22Rv1 (cell line): ENCODE data around the gene CLIC3.

Experiments
- H3K27ac ChIP-seq: fragments of 450-650 bp; 2 replicates; pipeline ENCODE4 v1.5.1; 2017
- ZFX ChIP-seq: fragments of 450-650 bp; IDR thresholded peaks from 2 replicates; pipeline ENCODE4 v1.6.1; 2017; ENCODE audit warnings: antibody characterized with exemption, borderline replicate concordance
- TF ChIP-seq, protein P1 (sequence below): fragments of 450-650 bp; IDR thresholded peaks from 2 replicates; pipeline ENCODE4 v1.5.1; 2017; ENCODE audit warnings: mild to moderate bottlenecking

The CLIC3 gene

DNA sequence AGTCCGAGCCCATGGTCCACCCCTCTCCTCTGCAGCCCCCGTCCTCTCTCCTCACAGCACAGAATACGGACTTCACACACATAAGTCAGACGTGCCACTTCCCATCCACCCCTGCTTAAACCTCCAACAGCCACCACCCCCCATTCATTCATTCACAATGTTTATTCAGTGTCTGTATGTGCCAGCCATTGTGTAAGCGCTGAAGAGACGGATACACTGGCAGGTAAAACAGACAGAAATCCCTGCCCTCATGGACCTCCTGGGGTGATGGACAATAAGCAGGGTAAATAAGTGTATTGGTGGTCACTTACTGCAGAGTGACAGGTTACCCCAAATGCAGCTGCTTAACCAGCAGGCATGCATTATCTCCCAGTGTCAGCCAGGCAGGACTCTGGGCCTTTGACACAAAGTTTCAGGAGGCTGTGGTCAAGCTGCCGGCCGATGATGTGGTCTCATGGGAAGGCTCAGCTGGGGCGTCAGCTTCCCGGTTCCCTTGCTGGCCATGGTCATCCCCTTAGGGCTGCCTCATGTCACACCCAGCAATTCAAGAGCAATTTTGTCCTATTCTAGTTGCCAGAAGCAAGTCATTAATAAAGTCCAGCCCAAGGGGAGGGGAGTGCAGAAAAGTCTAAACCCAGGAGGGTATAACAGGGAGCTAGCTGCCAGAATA lies 6.0 kb downstream of the CLIC3 start:
- TF ChIP-seq ZFX = no peak
- TF ChIP-seq, protein P1, sequence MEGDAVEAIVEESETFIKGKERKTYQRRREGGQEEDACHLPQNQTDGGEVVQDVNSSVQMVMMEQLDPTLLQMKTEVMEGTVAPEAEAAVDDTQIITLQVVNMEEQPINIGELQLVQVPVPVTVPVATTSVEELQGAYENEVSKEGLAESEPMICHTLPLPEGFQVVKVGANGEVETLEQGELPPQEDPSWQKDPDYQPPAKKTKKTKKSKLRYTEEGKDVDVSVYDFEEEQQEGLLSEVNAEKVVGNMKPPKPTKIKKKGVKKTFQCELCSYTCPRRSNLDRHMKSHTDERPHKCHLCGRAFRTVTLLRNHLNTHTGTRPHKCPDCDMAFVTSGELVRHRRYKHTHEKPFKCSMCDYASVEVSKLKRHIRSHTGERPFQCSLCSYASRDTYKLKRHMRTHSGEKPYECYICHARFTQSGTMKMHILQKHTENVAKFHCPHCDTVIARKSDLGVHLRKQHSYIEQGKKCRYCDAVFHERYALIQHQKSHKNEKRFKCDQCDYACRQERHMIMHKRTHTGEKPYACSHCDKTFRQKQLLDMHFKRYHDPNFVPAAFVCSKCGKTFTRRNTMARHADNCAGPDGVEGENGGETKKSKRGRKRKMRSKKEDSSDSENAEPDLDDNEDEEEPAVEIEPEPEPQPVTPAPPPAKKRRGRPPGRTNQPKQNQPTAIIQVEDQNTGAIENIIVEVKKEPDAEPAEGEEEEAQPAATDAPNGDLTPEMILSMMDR = no peak
- 0 out of 2 replicates have a peak overlapping the region, but pooled peaks have one; percentile 90 for H3K27ac ChIP-seq

GRCh38 chr9:136988872-136989271 lies 7.5 kb downstream of the CLIC3 start:
- TF ChIP-seq, protein P1 = no peak
- no peak for TF ChIP-seq ZFX
- H3K27ac ChIP-seq = no peak overlapping the region

- H3K27ac ChIP-seq = no peak overlapping the region
- TF ChIP-seq, protein P1 = no peak
- TF ChIP-seq ZFX = no peak
Measured at GRCh38 chr9:136985853-136986252, 10.5 kb downstream of the CLIC3 start.

DNA sequence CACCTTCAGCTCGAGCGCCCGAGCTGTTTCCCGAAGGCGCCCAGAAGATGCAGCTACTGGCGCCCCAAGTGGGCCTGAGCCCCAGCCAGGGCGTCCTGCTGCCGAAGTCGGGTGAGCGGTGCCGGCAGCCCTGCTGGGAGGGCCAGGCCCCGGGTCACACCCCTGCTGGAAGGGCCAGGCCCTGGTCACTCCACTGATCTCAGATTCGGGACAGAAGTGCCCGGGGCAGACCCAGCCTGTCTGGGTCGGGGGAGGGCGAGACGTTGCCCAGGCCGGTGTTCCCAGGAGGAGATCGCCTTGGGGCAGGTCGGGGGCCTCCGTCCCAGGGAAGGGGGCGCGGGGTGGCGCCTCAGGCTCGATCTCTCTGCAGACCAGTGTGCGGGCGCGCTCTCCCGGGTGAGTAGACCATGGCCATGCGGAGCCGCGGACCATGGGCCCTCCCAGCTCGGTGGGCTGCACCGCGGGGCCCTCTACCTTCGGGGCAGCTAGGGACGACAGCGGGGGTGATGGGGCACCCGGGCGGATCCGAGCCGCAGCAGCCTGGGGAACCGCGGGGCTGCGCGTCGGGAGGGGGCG lies 11.3 kb downstream of the CLIC3 start:
- H3K27ac ChIP-seq = no peak overlapping the region
- TF ChIP-seq ZFX = no peak
- TF ChIP-seq, protein P1 = no peak

DNA sequence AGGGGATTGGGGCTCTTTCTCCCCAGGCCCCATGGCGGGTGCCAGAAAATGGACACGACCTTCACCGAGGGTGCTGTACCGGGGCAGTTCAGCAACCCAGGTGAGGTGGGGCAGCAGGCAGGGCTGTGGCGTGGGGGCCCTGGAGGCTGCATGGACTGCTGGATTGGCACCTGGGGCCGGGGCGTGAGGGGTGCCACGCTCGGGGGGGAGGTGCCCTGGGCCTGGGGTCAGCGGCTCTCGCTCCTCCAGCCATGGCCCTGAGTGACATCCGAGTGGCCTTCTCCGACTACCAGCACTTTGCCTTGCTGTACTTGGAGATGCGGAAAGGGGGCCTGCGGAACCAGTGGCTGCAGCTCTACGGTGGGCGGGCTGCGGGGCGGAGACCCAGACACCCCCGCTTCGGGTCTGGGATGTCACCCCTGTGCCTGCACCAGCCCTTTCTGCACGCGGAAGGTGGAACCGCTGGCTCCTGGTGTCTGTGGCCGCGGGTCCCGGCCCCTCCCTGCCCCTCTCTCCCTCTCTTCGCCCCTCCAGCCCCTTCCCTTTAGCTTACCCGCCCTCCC lies 11.8 kb downstream of the CLIC3 start:
- TF ChIP-seq, protein P1 = no peak
- no peak for TF ChIP-seq ZFX

DNA sequence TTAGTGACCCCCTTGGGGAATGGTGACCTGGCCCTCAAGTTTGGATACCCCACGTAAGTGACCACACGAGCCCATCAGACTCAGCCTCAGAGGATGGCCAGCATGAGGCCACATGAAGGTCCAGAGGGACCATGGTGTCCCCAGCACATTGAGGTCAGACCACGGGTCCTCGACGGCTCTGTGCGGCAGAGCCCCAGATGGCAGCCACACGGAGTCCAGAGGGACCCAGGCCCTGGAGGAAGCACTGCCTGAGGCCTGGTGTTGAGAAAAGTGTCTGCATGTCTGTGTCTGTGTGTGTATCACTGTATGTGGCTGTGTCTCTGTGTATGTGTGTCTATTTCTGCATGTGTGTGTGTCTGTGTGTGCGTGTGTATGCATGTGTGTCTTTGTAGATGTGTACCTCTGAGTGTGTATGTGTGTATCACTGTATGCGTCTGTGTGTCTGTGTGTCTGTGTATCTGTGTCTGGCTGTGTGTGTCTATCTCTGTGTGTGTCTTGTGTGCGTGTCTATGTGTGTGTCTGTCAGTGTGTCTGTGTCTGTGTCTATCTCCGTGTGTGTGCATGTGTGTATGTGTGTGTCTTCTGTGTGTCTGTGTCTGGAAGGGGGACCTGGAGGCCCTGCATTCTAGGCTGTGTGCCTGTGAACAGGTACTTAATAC lies 12.6 kb downstream of the CLIC3 start:
- TF ChIP-seq ZFX = no peak
- TF ChIP-seq, protein P1 = no peak
- H3K27ac ChIP-seq = no peak overlapping the region

More for the DNA sequence above, 11.8 kb downstream of the CLIC3 start:
- H3K27ac ChIP-seq = no peak overlapping the region
